HCT116 (cell line): ENCODE data around the gene UBA6. TPM values are rescaled to one million over a fixed set of nuclear protein-coding genes. Genes with fewer than 3 reads are reported as not detected.

Experiments
- ATAC-seq: fragments of 200-7000 bp; cut with Tn5 transposase; 2 replicates; pipeline ENCODE4 v1.9.1; 2020; ENCODE audit warnings: mild to moderate bottlenecking, moderate library complexity
- BruUV-seq: library from RNA; stranded (reverse); fragments of 400-500 nt; replicated peaks from 2 replicates; lab custom pipeline; 2021; lab: Mats Ljungman, UMichigan
- CTCF ChIA-PET: fragments of 300-600 bp; sonication (Branson Sonifier 250); formaldehyde crosslinking; loops from one replicate; lab custom pipeline; 2021; ENCODE audit warnings: antibody characterized with exemption; lab: Charles Lee
- POLR2A ChIA-PET: fragments of 300-600, 350-600 bp; sonication (Branson Sonifier 250); formaldehyde crosslinking; loops from one replicate; lab custom pipeline; 2021; ENCODE audit warnings: antibody characterized with exemption; lab: Charles Lee
- RAD21 ChIA-PET, 2 experiments: fragments of 300-600 bp; sonication (Branson Sonifier 250); formaldehyde crosslinking; loops; one replicate each; lab custom pipeline; 2023; ENCODE audit warnings: low total read pairs in 2 of 2; ENCODE audit not compliant: uncharacterized antibody in 2 of 2, unreplicated experiment in 2 of 2, low non-redundant PET in 1 of 2; lab: Charles Lee
- DNase-seq: peaks from one replicate; pipeline ENCODE4 v3.0.0-alpha.2; 2010; ENCODE audit warnings: low read depth, low spot score
- H2AFZ ChIP-seq: fragments of 200-600 bp; shearing (Covaris generic), sonication (generic); 2 replicates; pipeline ENCODE4 v1.6.1; 2017; ENCODE audit warnings: low read depth, mixed run types, mixed read lengths, antibody characterized with exemption, low read length; ENCODE audit not compliant: poor library complexity, severe bottlenecking
- H3K27ac ChIP-seq: 2 replicates; pipeline ENCODE4 v1.5.1; 2012; ENCODE audit warnings: low read depth, low read length
- H3K27me3 ChIP-seq: fragments of 200-600 bp; sonication (generic); 2 replicates; pipeline ENCODE4 v1.6.1; 2016; ENCODE audit warnings: mixed run types, low read length, mixed read lengths; ENCODE audit not compliant: insufficient read depth
- H3K36me3 ChIP-seq, 2 experiments: fragments of 200-500 bp in 1 of 2; fragments of 200-600 bp in 1 of 2; sonication (Bioruptor generic) in 1 of 2; sonication (generic) in 1 of 2; 2 replicates each; pipeline versions ENCODE4 v1.5.1 to v1.6.1; 2014 to 2016; ENCODE audit warnings: low read length in 2 of 2, inconsistent platforms in 1 of 2, mixed read lengths in 1 of 2, mixed run types in 1 of 2; ENCODE audit not compliant: insufficient read depth in 2 of 2, control insufficient read depth in 1 of 2
- H3K4me1 ChIP-seq, 2 experiments: fragments of 200-600 bp in 1 of 2; sonication (generic) in 1 of 2; 2 replicates each; pipeline versions ENCODE4 v1.5.1 to v1.6.1; 2012 to 2017; ENCODE audit warnings: low read length in 2 of 2, inconsistent platforms in 1 of 2, mild to moderate bottlenecking in 1 of 2, mixed read lengths in 1 of 2, mixed run types in 1 of 2, moderate library complexity in 1 of 2; ENCODE audit not compliant: insufficient read depth in 2 of 2, control insufficient read depth in 1 of 2
- H3K4me2 ChIP-seq: fragments of 200-600 bp; sonication (generic); 2 replicates; pipeline ENCODE4 v1.6.1; 2017; ENCODE audit warnings: mixed run types, low read length, mixed read lengths
- H3K4me3 ChIP-seq, 2 experiments: fragments of 200-600 bp in 1 of 2; sonication (generic) in 1 of 2; replicated peaks in 1 of 2; 2 replicates each; pipeline ENCODE4 v1.5.1; 2011 to 2016; ENCODE audit warnings: low read length in 2 of 2, control low read depth in 1 of 2, low read depth in 1 of 2, mild to moderate bottlenecking in 1 of 2, mixed read lengths in 1 of 2, mixed run types in 1 of 2
- H3K79me2 ChIP-seq: fragments of 200-600 bp; sonication (generic); 2 replicates; pipeline ENCODE4 v1.6.1; 2017; ENCODE audit warnings: mild to moderate bottlenecking, mixed run types, low read length, moderate library complexity, mixed read lengths; ENCODE audit not compliant: insufficient read depth
- H3K9ac ChIP-seq: fragments of 200-600 bp; sonication (generic); 2 replicates; pipeline ENCODE4 v1.6.1; 2016; ENCODE audit warnings: low read length, mixed read lengths
- H3K9me2 ChIP-seq: fragments of 200-600 bp; sonication (generic), shearing (Covaris generic); 2 replicates; pipeline ENCODE4 v1.6.1; 2017; ENCODE audit warnings: mixed run types, mild to moderate bottlenecking, moderate library complexity; ENCODE audit not compliant: insufficient read depth
- H3K9me3 ChIP-seq, 2 experiments: fragments of 200-500 bp in 1 of 2; fragments of 200-600 bp in 1 of 2; sonication (Bioruptor generic) in 1 of 2; sonication (generic) in 1 of 2; 2 replicates each; pipeline ENCODE4 v1.6.1; 2014 to 2017; ENCODE audit warnings: low read length in 2 of 2, mixed read lengths in 2 of 2, inconsistent platforms in 1 of 2, low read depth in 1 of 2, mild to moderate bottlenecking in 1 of 2, mixed run types in 1 of 2, moderate library complexity in 1 of 2; ENCODE audit not compliant: control insufficient read depth in 1 of 2, insufficient read depth in 1 of 2
- H4K20me1 ChIP-seq: fragments of 200-600 bp; sonication (generic), shearing (Covaris generic); 2 replicates; pipeline ENCODE4 v1.6.1; 2017; ENCODE audit warnings: mixed run types, mild to moderate bottlenecking, moderate library complexity; ENCODE audit not compliant: insufficient read depth
- CBX3 ChIP-seq: IDR thresholded peaks from 2 replicates; pipeline ENCODE4 v1.6.1; 2012; ENCODE audit warnings: low read depth
- CEBPB ChIP-seq: IDR thresholded peaks from 2 replicates; pipeline ENCODE4 v1.6.1; 2012; ENCODE audit warnings: low read depth
- CTCF ChIP-seq, 3 experiments: fragments of 200-600 bp in 1 of 3; sonication (generic) in 1 of 3; IDR thresholded peaks in 2 of 3; conservative IDR thresholded peaks in 1 of 3; 2 replicates each; pipeline ENCODE4 v1.5.1; 2012 to 2017; ENCODE audit warnings: low read depth in 2 of 3, low read length in 2 of 3, antibody characterized with exemption in 1 of 3, borderline replicate concordance in 1 of 3, control low read depth in 1 of 3, mild to moderate bottlenecking in 1 of 3, mixed read lengths in 1 of 3, mixed run types in 1 of 3, moderate library complexity in 1 of 3; ENCODE audit not compliant: insufficient read depth in 1 of 3
- EGR1 ChIP-seq: IDR thresholded peaks from 2 replicates; pipeline ENCODE4 v1.6.1; 2012; ENCODE audit warnings: low read depth
- EZH2 ChIP-seq: fragments of 200-600 bp; sonication (generic); IDR thresholded peaks from 2 replicates; pipeline ENCODE4 v1.6.1; 2017; ENCODE audit warnings: antibody characterized with exemption, mixed run types
- JUND ChIP-seq: IDR thresholded peaks from 2 replicates; pipeline ENCODE4 v1.6.1; 2012
- SIN3A ChIP-seq: IDR thresholded peaks from 2 replicates; pipeline ENCODE4 v1.6.1; 2012; ENCODE audit warnings: low read depth
- SP1 ChIP-seq: IDR thresholded peaks from 2 replicates; pipeline ENCODE4 v1.6.1; 2012; ENCODE audit warnings: low read depth
- SRF ChIP-seq: IDR thresholded peaks from 2 replicates; pipeline ENCODE4 v1.6.1; 2012; ENCODE audit warnings: low read depth
- TCF7L2 ChIP-seq: IDR thresholded peaks from 2 replicates; pipeline ENCODE4 v1.7.0; 2011; ENCODE audit warnings: borderline replicate concordance, inconsistent platforms; ENCODE audit not compliant: insufficient read depth, insufficient read length; ENCODE audit errors: extremely low read depth
- ZBTB33 ChIP-seq: IDR thresholded peaks from 2 replicates; pipeline ENCODE4 v1.6.1; 2011; ENCODE audit warnings: mild to moderate bottlenecking, low read length, moderate library complexity; ENCODE audit not compliant: insufficient replicate concordance; ENCODE audit errors: extremely low read depth
- intact Hi-C: fragments of 100-400 bp; cut with micrococcal nuclease; formaldehyde crosslinking; loops from 2 replicates; pipeline ENCODE4 v1.10.0; 2022
- total RNA-seq: library from RNA; stranded (reverse); gene quantifications from one replicate; pipeline ENCODE4 v1.2.1, GENCODE V29; 2021; ENCODE audit not compliant: unreplicated experiment

UBA6 gene
- total RNA-seq, 1 experiment from 2014 or later, result 98.9 TPM

- CTCF ChIA-PET, result no interaction called here
- BruUV-seq, result no TSS peak
- no peaks in the 10 kb centered on the region for H3K36me3 ChIP-seq
- no peaks in the 10 kb centered on the region for H3K9me3 ChIP-seq
- no peaks in the 10 kb centered on the region for H3K79me2 ChIP-seq
- no peak overlapping the region for H3K9ac ChIP-seq
- H2AFZ ChIP-seq, result no peak overlapping the region
- no peak for TF ChIP-seq CEBPB
- TF ChIP-seq TCF7L2, result no peak
- no peak for TF ChIP-seq SRF
- no peak for TF ChIP-seq CBX3
- TF ChIP-seq SIN3A, result no peak
- TF ChIP-seq CTCF (IDR thresholded peaks at IDR 0.05 in 2 of 3, conservative IDR thresholded peaks at IDR 0.05 in 1 of 3; ENCODE audit: borderline replicate concordance in 1 of 3, insufficient read depth in 1 of 3, low read depth in 2 of 3, low read length in 2 of 3), result no peak
- no peak for TF ChIP-seq SP1
- no peak for TF ChIP-seq EZH2
- no peak for TF ChIP-seq ZBTB33
- no peak for TF ChIP-seq EGR1
- TF ChIP-seq JUND, result no peak
- TF ChIP-seq, all 23 proteins: peak for 0
- no peak overlapping the region for H3K4me2 ChIP-seq
- no peaks in the 10 kb centered on the region for H3K27me3 ChIP-seq
- intact Hi-C loops, result no loop called here
- no peak for DNase-seq
- no peak overlapping the region for H3K27ac ChIP-seq
- ATAC-seq, result no peak
- POLR2A ChIA-PET, result no interaction called here
- H3K9me2 ChIP-seq, result no peaks in the 10 kb centered on the region
- H3K4me3 ChIP-seq, result no peak overlapping the region
- RAD21 ChIA-PET, result no interaction called here
- no peaks in the 10 kb centered on the region for H4K20me1 ChIP-seq
- no peaks in the 10 kb centered on the region for H3K4me1 ChIP-seq
These were observed 49.7 kb upstream of the UBA6 start for GRCh38 chr4:67750691-67751090.
